Mesenteric fat pad (tissue), 1 donor: ENCODE results near the gene RNF214. TPM values are rescaled to one million over a fixed set of nuclear protein-coding genes. Genes with fewer than 3 reads are reported as not detected.
"Not testable (repeated sequence)": the region's sequence is repeated elsewhere in the genome, so short reads cannot be mapped to it uniquely, and the experiment has no call there.

Experiments
- DNase-seq: peaks from one replicate; pipeline ENCODE4 v3.0.0-alpha.2; 2020; ENCODE audit warnings: low spot score
- total RNA-seq: library from RNA; stranded (reverse); fragmentation: NEBNext Ultra II Directional; extraction: Animal tissue kit (Norgen Biotek cat#: 25700); gene quantifications from one replicate; pipeline ENCODE4 v1.2.1, GENCODE V29; 2021
- donor health status: DM: yes; HTN: yes; CAD: no.

The RNF214 gene
- total RNA-seq, 1 donor from 2014 or later, result 21.9 TPM

DNA sequence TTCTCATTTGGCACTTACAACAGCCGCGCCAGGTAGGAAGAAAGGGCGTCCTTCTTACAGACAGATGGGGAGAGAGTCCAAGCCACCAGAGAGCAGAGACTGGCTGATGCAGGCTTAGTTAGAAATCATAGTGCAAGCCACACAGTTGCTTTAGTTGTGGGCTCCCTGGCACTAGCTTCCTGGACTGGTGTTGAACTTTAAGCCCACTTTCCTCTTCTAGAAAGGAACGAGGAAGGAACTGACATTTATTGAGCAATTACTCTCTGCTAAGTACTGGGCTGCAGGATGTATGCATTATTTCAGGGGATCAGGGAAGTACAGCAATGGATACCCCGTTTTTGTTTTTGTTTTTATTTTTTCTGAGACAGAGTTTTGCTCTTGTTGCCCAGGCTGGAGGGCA, 80.6 kb downstream of the RNF214 start:
- no peak for DNase-seq

DNA sequence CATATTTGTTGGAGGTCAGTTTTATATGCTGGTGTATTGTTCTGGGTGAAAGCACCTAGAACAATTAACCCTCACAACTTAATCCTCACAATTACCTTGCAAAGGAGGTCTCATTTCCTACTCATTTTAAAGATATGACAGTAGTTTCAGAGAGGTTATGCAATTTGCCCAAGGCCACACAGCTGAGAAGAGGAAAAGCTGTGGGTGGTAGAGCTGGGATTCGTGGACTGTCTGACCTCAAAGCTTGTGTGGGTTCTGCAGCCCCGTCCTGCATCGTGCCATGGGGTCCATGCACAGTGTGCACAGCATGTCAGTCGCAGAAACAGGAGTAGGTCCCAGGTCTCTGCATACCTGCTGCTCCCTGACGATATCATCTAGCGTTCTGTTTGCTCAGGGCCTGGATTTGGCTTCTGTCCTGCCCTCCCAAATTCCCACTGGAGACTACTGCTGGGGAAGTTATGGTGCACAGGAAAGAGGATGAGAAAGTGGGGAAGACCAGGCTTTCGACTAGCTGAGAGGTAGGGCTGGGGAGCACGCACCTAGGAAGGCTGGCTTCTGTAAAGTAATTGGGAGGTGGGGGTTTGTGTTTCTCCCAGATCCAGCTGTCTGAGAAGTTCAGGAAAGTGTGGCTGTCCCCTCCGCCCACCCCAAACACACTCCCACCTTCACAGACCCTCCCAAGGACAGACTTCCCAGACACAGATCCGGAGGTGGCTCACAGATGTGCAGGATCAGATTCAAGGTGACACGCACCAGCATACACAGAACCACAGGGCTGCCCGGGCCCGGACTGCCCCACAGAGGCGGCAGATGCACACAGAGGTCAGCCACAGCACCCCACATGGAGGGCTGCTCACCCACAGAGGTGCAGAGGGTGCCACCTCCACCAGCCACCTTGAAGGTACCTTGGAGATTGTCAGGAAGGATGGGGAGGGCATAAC, 81.6 kb downstream of the RNF214 start:
- no peak for DNase-seq

DNA sequence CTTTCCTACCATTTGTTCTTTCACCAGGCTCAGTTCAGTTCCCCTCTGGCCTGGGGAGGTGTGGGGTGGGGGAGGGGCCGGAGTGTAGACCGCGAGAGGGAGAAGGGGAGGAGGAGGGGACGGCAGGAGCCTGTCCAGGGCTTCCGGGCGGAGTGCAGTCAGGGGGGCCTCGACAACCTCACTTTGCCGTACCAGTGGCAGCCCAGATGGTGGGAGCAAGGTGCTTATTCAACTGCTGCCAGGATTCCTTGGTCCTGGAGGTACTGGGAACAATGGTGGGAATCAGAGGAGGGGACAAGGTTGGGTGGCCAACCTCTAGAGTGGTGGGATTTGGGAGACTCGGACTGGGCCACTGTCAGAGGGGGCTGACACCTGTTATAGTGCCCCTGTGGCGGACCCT, 82.4 kb downstream of the RNF214 start:
- no peak for DNase-seq

- DNase-seq, result no peak
Measured at GRCh38 chr11:117315285-117316196, 83.1 kb downstream of the RNF214 start.

GRCh38 chr11:117316197-117316961, 83.9 kb downstream of the RNF214 start, which contains the start of gene BACE1:
BACE1 (minus strand) TSS chr11:117316256; CDS start chr11:117315795, 461 bp downstream.
- DNase-seq, result peak; percentile 90

- DNase-seq, result no peak
Measured at GRCh38 chr11:117318738-117319137, 86.3 kb downstream of the RNF214 start.

DNA sequence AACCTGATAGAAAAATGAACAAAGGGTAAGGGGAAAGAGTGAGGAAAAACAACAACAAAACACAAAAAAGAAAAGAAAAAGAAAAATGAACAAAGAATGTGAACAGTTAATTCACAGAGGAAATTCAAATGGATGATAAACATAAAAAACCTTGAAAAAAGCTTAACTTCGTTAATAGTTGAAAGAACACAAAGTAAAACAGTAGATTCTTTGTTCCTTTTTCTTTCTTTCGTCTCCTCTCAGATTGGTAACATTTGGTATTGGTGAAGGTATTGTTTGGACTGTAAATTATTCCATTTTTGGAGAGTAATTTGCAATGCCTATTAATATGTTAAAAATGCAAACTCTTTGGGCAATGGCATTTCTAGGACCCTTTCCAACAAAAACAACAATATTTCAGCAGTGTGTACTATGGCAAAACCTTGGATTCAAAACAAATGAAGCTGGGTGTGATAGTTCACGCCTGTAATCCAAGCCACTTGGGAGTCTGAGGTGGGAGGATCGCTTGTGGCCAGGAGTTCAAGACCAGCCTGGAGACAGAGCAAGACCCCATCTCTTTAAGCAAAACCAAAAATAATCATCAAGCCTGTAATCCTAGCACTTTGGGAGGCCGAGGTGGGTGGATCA, 86.9 kb downstream of the RNF214 start:
- no peak for DNase-seq

DNA sequence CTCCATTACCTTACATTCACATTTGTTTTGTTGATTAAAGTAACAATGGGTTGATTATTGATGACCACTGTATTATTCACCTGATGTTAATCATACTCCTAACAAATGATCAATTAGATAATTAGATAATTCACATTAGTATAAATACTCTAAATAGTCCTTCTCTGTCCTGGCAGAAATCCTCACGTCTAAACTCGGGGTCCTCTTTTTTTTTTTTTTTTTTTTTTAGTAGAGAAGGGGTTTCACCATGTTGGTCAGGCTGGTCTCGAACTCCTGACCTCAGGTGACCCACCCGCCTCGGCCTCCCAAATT, 94.7 kb downstream of the RNF214 start:
- not testable (repeated sequence) for DNase-seq

DNA sequence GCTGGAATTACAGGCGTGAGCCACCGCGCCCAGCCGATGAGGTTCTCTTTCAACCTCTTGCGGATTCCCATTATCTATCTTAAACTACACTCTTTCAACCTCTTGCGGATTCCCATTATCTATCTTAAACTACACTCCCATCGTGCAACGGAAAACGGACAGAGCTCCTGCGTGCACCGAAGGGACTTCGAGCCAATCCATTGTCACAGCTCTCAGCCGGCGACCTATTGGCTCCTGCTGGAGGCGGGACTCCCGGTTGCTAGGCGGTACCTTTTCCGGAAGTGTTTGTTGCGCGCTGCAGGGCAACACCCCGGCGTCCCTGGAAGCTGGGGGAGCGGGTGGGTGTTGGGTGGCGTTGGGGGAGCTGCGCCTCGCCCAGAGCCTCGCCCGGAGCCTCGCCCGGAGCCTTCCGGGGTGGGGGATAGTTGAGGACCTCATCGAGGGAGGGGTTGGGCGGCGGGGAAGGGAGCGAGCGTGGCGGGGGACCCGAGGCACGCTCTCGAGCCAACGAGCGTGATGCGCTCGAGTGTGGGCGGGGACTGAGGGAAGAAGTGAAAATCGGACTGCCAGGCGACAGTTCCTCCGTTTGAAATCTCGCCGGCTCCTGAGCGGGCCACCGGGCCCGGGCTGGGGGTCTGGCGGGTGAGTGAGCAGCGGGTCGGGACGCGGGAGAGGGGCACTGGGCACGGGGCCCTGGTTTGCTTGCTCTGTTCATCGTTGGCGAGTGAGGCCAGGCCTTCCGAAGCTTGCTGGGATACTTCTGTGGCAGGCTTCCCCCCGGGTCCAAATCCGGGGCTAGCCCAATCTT, 95.3 kb downstream of the RNF214 start, which contains the start of gene CEP164:
Gene CEP164, plus strand, starts transcription at position 288 of the 808 bp plus-strand sequence. CDS start 10,733 bp downstream, outside the sequence.
- peak; percentile 96 for DNase-seq

- no peak for DNase-seq
Measured at GRCh38 chr11:117328375-117329010, 96.0 kb downstream of the RNF214 start.

- DNase-seq, result peak; percentile 9
Measured at GRCh38 chr11:117332843-117333242, 100.4 kb downstream of the RNF214 start.

DNA sequence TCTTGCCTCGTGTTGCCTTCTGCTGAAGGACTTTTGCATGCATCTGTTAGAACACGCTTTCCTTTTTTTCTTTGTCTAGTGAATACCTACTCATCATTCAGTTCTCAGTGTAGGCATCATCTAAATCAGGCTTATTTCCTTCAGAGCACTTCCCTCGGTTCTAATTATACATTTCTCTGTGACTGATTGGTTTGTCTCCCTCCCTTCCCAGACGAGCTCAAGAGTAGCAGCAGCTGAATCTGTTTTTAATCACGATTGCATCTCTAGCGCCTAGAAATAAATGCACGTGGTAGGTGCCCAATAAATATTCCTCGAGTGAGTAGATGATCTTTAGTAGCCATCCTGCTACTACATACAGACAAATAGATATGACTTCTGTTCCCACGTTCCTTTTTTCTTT, 101.4 kb downstream of the RNF214 start:
- no peak for DNase-seq

- peak; percentile 22 for DNase-seq
Measured at GRCh38 chr11:117334896-117335295, 102.4 kb downstream of the RNF214 start.

DNA sequence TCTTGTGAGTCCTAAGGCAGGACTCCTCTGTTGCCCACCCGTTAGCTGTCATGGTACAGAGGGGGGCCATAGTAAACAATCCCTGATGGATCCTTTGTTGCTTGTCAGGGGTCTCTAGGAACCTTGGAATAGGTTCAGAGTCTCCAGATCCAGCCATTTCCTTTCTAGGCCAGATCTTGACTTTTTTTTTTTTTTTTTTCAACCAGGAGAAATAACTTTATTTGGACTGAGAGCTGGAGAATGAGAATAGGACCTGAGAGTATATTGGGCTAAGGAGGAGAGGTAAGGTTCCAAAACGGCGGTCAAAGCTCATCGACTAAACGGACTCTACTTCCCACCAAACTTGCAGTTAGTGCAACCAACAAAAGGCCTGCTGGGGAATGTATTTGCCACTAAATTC, 102.9 kb downstream of the RNF214 start:
- no peak for DNase-seq

Other genes with a start within 250 kb of the RNF214 start
- gene SIK3, start 134.2 kb upstream of the RNF214 start, total RNA-seq, result 39.2 TPM
- 110 TPM for gene PAFAH1B2, start 88.4 kb upstream of the RNF214 start, total RNA-seq
- 226 TPM for gene SIDT2, start 53.9 kb upstream of the RNF214 start, total RNA-seq
- 923 TPM for gene TAGLN, start 33.3 kb upstream of the RNF214 start, total RNA-seq
- gene PCSK7, start 598 bp upstream of the RNF214 start, total RNA-seq, result 68.1 TPM
- gene BACE1-AS, start 58.7 kb downstream of the RNF214 start, total RNA-seq, result 6.6 TPM
- gene BACE1, start 83.6 kb downstream of the RNF214 start, total RNA-seq, result 25.5 TPM
- gene CEP164, start 95.2 kb downstream of the RNF214 start, total RNA-seq, result 19.2 TPM